PC-3 (cell line): ENCODE results near the gene CSAD. TPM values are rescaled to one million over a fixed set of nuclear protein-coding genes. Genes with fewer than 3 reads are reported as not detected.

ENCODE experiments used
- ATAC-seq: fragments of 200-7000 bp; cut with Tn5 transposase; 2 replicates; pipeline ENCODE4 v1.9.1; 2020; ENCODE audit warnings: mild to moderate bottlenecking, moderate library complexity
- BruUV-seq: library from RNA; stranded (reverse); fragments of 400-500 nt; replicated peaks from 2 replicates; lab custom pipeline; 2021; lab: Mats Ljungman, UMichigan
- CTCF ChIA-PET: fragments of 300-600 bp; sonication (Branson Sonifier 250); formaldehyde crosslinking; loops from one replicate; lab custom pipeline; 2022; ENCODE audit warnings: antibody characterized with exemption; lab: Charles Lee
- POLR2A ChIA-PET: fragments of 300-600 bp; sonication (Branson Sonifier 250); formaldehyde crosslinking; loops from one replicate; lab custom pipeline; 2022; ENCODE audit warnings: antibody characterized with exemption; ENCODE audit not compliant: unreplicated experiment; lab: Charles Lee
- DNase-seq: peaks from one replicate; pipeline ENCODE4 v3.0.0-alpha.2; 2015
- H2AFZ ChIP-seq: fragments of 300-600 bp; sonication (generic); 2 replicates; pipeline ENCODE4 v1.6.0; 2016; ENCODE audit warnings: antibody characterized with exemption, low read length
- H3F3A ChIP-seq: fragments of 300-600 bp; sonication (generic); one replicate; pipeline ENCODE4 v1.6.0; 2017; ENCODE audit warnings: antibody characterized with exemption, low read length, control low read depth, mild to moderate bottlenecking; ENCODE audit not compliant: unreplicated experiment
- H3K27ac ChIP-seq: fragments of 300-600 bp; sonication (generic); 2 replicates; pipeline ENCODE4 v1.5.1; 2016; ENCODE audit warnings: mild to moderate bottlenecking, low read length
- H3K27me3 ChIP-seq: fragments of 300-600 bp; sonication (generic); 2 replicates; pipeline ENCODE4 v1.6.1; 2016; ENCODE audit warnings: low read length, mixed read lengths
- H3K36me3 ChIP-seq: fragments of 300-600 bp; sonication (generic); 2 replicates; pipeline ENCODE4 v1.6.1; 2016; ENCODE audit warnings: low read depth, mixed run types, low read length, mixed read lengths
- H3K4me1 ChIP-seq: fragments of 300-600 bp; sonication (generic); 2 replicates; pipeline ENCODE4 v1.5.1; 2016; ENCODE audit warnings: low read length; ENCODE audit not compliant: insufficient read depth
- H3K4me2 ChIP-seq: fragments of 300-600 bp; sonication (generic); 2 replicates; pipeline ENCODE4 v1.6.0; 2016; ENCODE audit warnings: low read length
- H3K4me3 ChIP-seq: fragments of 300-600 bp; sonication (generic); 2 replicates; pipeline ENCODE4 v1.5.1; 2016; ENCODE audit warnings: mild to moderate bottlenecking, low read length, mixed read lengths
- H3K79me2 ChIP-seq: fragments of 300-600 bp; sonication (generic); 2 replicates; pipeline ENCODE4 v1.6.1; 2017; ENCODE audit warnings: low read length, mixed read lengths
- H3K9ac ChIP-seq: fragments of 300-600 bp; sonication (generic); 2 replicates; pipeline ENCODE4 v1.6.0; 2016; ENCODE audit warnings: mild to moderate bottlenecking, low read length
- H3K9me2 ChIP-seq: fragments of 300-600 bp; sonication (generic); replicated peaks from 2 replicates; pipeline ENCODE4 v1.6.1; 2016; ENCODE audit warnings: mixed run types, low read length, mixed read lengths
- H3K9me3 ChIP-seq: fragments of 300-600 bp; sonication (generic); 2 replicates; pipeline ENCODE4 v1.6.1; 2016; ENCODE audit warnings: low read length, mixed read lengths
- H4K20me1 ChIP-seq: fragments of 300-600 bp; sonication (generic); 2 replicates; pipeline ENCODE4 v1.6.1; 2016; ENCODE audit warnings: low read length, mixed read lengths
- EZH2 ChIP-seq: fragments of 300-600 bp; sonication (generic); IDR thresholded peaks from one replicate; pipeline ENCODE4 v1.6.1; 2017; ENCODE audit warnings: antibody characterized with exemption, mild to moderate bottlenecking, low read length; ENCODE audit not compliant: unreplicated experiment
- EZH2phosphoT487 ChIP-seq: fragments of 300-600 bp; sonication (generic); IDR thresholded peaks from 2 replicates; pipeline ENCODE4 v1.6.1; 2018; ENCODE audit warnings: mild to moderate bottlenecking, antibody characterized with exemption, low read length, borderline replicate concordance
- intact Hi-C: fragments of 100-400 bp; cut with micrococcal nuclease; formaldehyde crosslinking; loops from 2 replicates; pipeline ENCODE4 v1.9.0; 2023
- total RNA-seq: library from RNA; depleted of rRNA; stranded (reverse); fragments of >200 nt; gene quantifications from 2 replicates; pipeline ENCODE4 v1.2.3, GENCODE V29; 2014
- TF ChIP-seq, protein P1 (sequence below): fragments of 300-600 bp; sonication (generic); conservative IDR thresholded peaks from 2 replicates; pipeline ENCODE4 v1.5.1; 2017; ENCODE audit warnings: antibody characterized with exemption, low read depth, mild to moderate bottlenecking, low read length

The CSAD gene
- total RNA-seq, 1 experiment from 2014 or later: 21.5 TPM

DNA sequence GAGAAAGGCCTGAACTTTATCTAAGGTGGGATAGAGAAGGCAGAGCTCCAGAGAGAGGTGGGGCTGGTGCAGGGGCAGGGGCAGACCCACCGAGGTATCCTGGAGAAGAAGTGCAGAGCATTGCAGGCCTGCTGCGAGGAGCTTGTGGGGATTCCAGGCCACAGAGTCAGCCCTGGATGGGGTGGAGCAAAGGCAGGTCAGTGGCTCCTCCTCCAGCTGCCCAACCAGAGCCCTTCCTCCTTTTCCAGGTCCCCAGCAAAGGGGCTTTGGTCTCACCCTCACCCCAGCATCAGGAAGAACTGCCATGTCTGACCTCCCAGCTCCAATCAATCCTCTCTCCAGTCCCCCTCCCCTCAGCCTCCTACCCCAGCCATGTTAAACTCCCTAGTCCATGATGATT, 20.1 kb downstream of the CSAD start:
- Histone ChIP-seq H3K4me3 (no peak overlapping the region), H3F3A (no peaks in the 10 kb centered on the region), H4K20me1 (no peaks in the 10 kb centered on the region), H3K4me2 (no peak overlapping the region), H3K36me3 (no peaks in the 10 kb centered on the region), H3K27me3 (no peaks in the 10 kb centered on the region), H3K9ac (no peak overlapping the region), H2AFZ (no peak overlapping the region), H3K79me2 (no peaks in the 10 kb centered on the region), H3K9me2 (no peaks in the 10 kb centered on the region), H3K27ac (no peak overlapping the region), H3K4me1 (no peaks in the 10 kb centered on the region), H3K9me3 (no peaks in the 10 kb centered on the region)
- no peak for ATAC-seq
- BruUV-seq: no TSS peak
- CTCF ChIA-PET: interaction anchor here (0.6 kb wide), 1 partner anchor 163 kb away, joined by 3 read pairs; no protein-coding TSS in a partner anchor
- intact Hi-C loops: no loop called here
- POLR2A ChIA-PET: no interaction called here
- TF ChIP-seq EZH2phosphoT487 (no peak), EZH2 (no peak)
- TF ChIP-seq, protein P1, sequence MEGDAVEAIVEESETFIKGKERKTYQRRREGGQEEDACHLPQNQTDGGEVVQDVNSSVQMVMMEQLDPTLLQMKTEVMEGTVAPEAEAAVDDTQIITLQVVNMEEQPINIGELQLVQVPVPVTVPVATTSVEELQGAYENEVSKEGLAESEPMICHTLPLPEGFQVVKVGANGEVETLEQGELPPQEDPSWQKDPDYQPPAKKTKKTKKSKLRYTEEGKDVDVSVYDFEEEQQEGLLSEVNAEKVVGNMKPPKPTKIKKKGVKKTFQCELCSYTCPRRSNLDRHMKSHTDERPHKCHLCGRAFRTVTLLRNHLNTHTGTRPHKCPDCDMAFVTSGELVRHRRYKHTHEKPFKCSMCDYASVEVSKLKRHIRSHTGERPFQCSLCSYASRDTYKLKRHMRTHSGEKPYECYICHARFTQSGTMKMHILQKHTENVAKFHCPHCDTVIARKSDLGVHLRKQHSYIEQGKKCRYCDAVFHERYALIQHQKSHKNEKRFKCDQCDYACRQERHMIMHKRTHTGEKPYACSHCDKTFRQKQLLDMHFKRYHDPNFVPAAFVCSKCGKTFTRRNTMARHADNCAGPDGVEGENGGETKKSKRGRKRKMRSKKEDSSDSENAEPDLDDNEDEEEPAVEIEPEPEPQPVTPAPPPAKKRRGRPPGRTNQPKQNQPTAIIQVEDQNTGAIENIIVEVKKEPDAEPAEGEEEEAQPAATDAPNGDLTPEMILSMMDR: no peak
- no peak for DNase-seq

DNA sequence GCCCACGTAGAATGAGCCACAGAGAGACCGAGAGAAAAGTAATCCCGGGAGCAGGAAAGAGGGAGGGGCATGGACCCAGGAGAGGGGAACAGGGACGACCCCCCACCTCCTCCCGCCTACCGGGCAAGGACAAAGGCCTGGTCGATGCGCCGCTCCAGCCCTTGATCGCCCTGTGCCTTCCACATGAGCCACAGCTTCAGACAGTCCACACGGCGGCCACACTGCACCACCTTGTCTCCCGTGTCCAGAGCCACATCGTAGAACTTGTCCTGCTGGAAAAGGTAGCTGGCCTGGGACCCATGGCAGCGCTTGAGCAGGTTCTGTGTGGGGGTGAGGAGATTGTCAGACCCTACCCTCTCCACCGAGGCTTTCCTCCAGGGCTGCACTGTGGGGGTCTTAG, 20.7 kb downstream of the CSAD start:
- no peak for DNase-seq
- H2AFZ ChIP-seq: no peak overlapping the region
- no peaks in the 10 kb centered on the region for H4K20me1 ChIP-seq
- no peaks in the 10 kb centered on the region for H3K4me1 ChIP-seq
- no peaks in the 10 kb centered on the region for H3K9me2 ChIP-seq
- ChIA-PET POLR2A (interaction anchor here (0.6 kb wide), 1 partner anchor 508 kb away, joined by 4 read pairs; the partner anchor contains the start of gene KRT2), CTCF (interaction anchor here (0.6 to 1.3 kb wide), 2 partner anchors 21 to 164 kb away, joined by 3 to 8 read pairs; partner anchors contain the start of genes CSAD and ZNF740)
- no peaks in the 10 kb centered on the region for H3K79me2 ChIP-seq
- no peak for TF ChIP-seq EZH2phosphoT487
- TF ChIP-seq EZH2: no peak
- TF ChIP-seq, protein P1: no peak
- intact Hi-C loops: no loop called here
- H3K36me3 ChIP-seq: no peaks in the 10 kb centered on the region
- H3K9me3 ChIP-seq: no peaks in the 10 kb centered on the region
- H3K4me3 ChIP-seq: no peak overlapping the region
- no TSS peak for BruUV-seq
- H3F3A ChIP-seq: no peaks in the 10 kb centered on the region
- H3K27ac ChIP-seq: no peak overlapping the region
- ATAC-seq: no peak
- H3K27me3 ChIP-seq: no peaks in the 10 kb centered on the region
- H3K9ac ChIP-seq: no peak overlapping the region
- H3K4me2 ChIP-seq: no peak overlapping the region

DNA sequence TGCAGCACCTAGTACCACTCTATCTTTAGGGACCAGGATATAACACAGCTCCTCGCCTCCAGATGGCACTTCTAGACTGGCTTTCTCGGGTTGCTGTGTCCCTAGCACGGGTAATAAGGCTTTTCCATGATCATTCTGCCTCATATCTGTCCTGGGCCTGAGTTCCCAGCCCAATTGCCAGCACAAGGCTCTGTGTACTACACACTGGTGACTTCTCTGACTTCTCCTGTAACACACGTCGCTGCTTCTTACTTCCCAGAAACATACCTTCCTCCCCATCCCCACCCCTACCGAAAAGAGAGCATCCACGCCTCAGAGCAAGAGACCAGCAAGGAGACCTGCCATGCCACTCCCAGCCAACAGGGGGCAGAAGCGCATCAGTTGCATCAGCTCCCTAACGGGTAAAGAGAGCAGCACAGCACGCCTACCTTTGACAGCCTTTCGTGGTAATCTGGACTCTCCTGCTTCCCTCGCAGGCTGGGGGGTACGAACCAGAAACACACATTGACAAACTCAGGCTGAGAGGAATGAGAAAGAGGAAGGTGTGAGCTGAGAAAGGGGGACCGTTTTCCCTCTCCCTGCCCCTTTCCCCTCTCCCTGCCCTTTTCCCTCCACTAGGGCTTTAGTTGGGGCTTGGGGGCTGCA, 21.4 kb downstream of the CSAD start:
- Histone ChIP-seq H3K9me3 (no peaks in the 10 kb centered on the region), H3K36me3 (no peaks in the 10 kb centered on the region), H3K4me2 (peak overlapping the region; percentile 27; the same call in 1 of the 2 replicates), H3K4me3 (no peak overlapping the region), H3K27ac (no peak overlapping the region), H3K4me1 (no peaks in the 10 kb centered on the region), H4K20me1 (no peaks in the 10 kb centered on the region), H3F3A (no peaks in the 10 kb centered on the region), H3K79me2 (no peaks in the 10 kb centered on the region), H3K9ac (no peak overlapping the region), H2AFZ (peak overlapping the region; percentile 42; the same call in 1 of the 2 replicates), H3K27me3 (no peaks in the 10 kb centered on the region), H3K9me2 (no peaks in the 10 kb centered on the region)
- intact Hi-C loops: no loop called here
- CTCF ChIA-PET: interaction anchor here (0.6 to 1.3 kb wide), 3 partner anchors 21 to 121 kb away, joined by 3 to 8 read pairs (median 3); partner anchors contain the start of genes CSAD and ZNF740
- no TSS peak for BruUV-seq
- TF ChIP-seq EZH2phosphoT487: no peak
- TF ChIP-seq, protein P1: peak; percentile 97
- POLR2A ChIA-PET: interaction anchor here (0.6 kb wide), 2 partner anchors 140 to 507 kb away, joined by 3 to 4 read pairs; partner anchors contain the start of genes KRT2 and MYG1
- peak; percentile 86 for DNase-seq
- ATAC-seq: peak; percentile 96
